ENCODE data around the gene FCHSD2.

DNA sequence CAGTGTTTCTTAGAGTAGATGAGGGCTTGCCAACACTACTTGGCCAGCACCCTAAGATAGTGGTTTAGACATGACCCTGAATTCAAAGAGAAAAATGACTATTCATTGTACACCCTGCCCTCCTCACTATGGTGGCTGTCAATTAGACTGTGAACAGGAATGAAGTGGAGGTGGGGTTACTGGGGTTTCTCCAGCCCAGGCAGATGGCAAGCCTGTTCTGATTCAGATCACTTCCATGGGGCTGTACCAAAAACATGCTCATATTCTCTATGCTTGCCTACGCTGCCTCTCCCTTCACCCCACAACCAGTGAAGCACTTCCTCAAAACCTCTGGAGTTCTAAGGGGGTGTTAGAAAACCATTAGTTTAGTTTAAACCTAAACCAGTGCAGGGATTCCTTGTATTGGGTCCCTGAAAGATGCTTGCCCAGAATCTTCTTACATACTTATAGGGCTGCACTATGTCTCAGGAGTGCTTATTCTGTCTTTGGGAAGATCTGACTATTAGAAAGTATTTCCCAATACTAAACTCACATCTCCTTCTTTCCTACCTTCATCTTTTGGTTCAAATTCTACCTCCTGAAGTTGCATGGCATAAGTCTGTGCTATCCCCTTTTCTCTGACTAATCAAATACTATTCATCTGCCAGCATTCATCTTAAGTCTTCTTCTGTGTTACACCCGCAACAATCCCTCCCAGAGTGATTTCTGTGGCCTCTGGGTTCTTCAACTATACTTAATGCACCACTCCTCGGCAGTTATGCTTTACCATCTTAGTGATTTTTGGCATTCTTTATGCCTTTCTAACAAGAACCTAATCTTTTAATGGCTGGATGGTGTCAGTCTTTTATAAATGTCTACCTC lies 256.1 kb downstream of the FCHSD2 start:
- TF ChIP-seq POLR2AphosphoS5 (IDR thresholded peaks at IDR 0.05; ENCODE audit: low read depth, low read length) (no peak), TAF1 (IDR thresholded peaks at IDR 0.05; ENCODE audit: borderline replicate concordance, insufficient read depth, low read length) (no peak), REST (IDR thresholded peaks at IDR 0.05; ENCODE audit: insufficient read depth in 1 of 2, low read depth in 2 of 2, low read length in 2 of 2) (no peak), SIN3A (IDR thresholded peaks at IDR 0.05; ENCODE audit: borderline replicate concordance, insufficient read depth, low read length) (no peak), FOXP2 (optimal IDR thresholded peaks at IDR 0.05; ENCODE audit: borderline replicate concordance, extremely low read depth, extremely low read length, insufficient read depth) (no peak)

Measured in PFSK-1 (cell line).